ENCODE data around the gene ZNF782. TPM values are rescaled to one million over a fixed set of nuclear protein-coding genes. Genes with fewer than 3 reads are reported as not detected.

ZNF782 gene
- total and polyA plus RNA-seq, 2 donors (not counting 1 experiment from before 2014, with no cell fraction given), result 2.7 to 14.6 TPM

DNA sequence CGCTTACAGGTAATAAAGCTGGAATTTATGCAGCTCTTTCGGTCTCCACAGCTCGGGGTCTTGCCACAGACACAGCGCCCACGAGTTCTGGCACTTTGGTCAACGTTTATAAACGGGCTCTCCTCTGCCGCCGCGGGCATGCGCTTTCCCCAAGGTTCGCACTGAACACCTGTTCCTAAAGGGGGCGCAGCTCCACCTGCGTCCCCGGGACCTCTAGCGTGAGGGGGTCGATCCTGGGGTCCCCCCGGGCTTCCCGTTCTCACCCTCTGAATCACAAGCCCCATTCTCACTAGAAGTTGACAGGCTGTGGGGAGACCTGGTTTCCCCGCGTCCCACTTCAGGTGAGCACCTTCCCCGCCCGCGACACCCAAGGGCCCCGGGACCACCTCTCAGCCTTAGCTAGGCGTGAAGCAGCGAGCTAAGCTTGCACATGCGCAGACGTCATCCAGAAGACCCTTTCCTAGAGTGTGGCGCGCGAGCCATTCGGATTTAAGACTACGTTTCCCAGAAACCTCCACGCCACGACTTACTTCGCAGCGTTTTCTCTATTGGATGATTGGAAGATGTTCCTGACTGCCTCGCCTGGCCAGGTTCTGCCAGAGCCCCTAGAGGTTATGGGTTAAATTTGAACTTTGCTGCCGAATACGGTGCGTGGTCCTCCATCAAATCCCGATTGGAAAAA, 21.3 kb upstream of the ZNF782 start:
- Mint-ChIP-seq H3K4me3 (peak overlapping the region; percentile 86), H3K9me3 (ENCODE audit: insufficient read depth) (no peaks in the 10 kb centered on the region), H3K27me3 (peaks cover 40% of the 10 kb centered on the region), H3K4me1 (peaks cover 38% of the 10 kb centered on the region), H3K27ac (no peak overlapping the region)
- intact Hi-C loops (cut with micrococcal nuclease), result no loop called here
- peak overlapping the region; percentile 58 for H3K9ac ChIP-seq (ENCODE audit: low read length)
- H3K4me1 ChIP-seq (ENCODE audit: control insufficient read depth in 2 of 2, insufficient read depth in 2 of 2, low read length in 2 of 2), result peaks cover 25 to 27% of the 10 kb centered on the region in 2 donors
- H3K79me2 ChIP-seq (ENCODE audit: control insufficient read depth, insufficient read depth, low read length), result no peaks in the 10 kb centered on the region
- no peaks in the 10 kb centered on the region for H3K36me3 ChIP-seq (replicated peaks in 1 of 2; ENCODE audit: control extremely low read depth in 1 of 2, control insufficient read depth in 1 of 2, extremely low read depth in 1 of 2, insufficient read depth in 2 of 2, low read length in 1 of 2)
- H3K27me3 ChIP-seq (replicated peaks in 1 of 4; ENCODE audit: control extremely low read depth in 1 of 4, control insufficient read depth in 3 of 4, insufficient read depth in 4 of 4, low read length in 3 of 4), result peaks cover 0 to 42% (median 34%) of the 10 kb centered on the region in 4 experiments
- H3K4me3 ChIP-seq (ENCODE audit: control extremely low read depth in 1 of 5, extremely low read depth in 1 of 5, insufficient read depth in 1 of 5, low read depth in 2 of 5, low read length in 4 of 5), result peak overlapping the region; percentile 32 to 67 (median 43)
- H3K9me3 ChIP-seq (ENCODE audit: control extremely low read depth in 1 of 3, control insufficient read depth in 2 of 3, insufficient read depth in 1 of 3, low read length in 2 of 3), result peaks cover 3 to 20% (median 4%) of the 10 kb centered on the region in 3 donors
- H3K27ac ChIP-seq (ENCODE audit: low read length in 2 of 2), result no peak overlapping the region
- under 1% methylated on average over 40 of the region's 43 CpGs for WGBS (ENCODE audit: insufficient coverage)
- TF ChIP-seq, protein P1, sequence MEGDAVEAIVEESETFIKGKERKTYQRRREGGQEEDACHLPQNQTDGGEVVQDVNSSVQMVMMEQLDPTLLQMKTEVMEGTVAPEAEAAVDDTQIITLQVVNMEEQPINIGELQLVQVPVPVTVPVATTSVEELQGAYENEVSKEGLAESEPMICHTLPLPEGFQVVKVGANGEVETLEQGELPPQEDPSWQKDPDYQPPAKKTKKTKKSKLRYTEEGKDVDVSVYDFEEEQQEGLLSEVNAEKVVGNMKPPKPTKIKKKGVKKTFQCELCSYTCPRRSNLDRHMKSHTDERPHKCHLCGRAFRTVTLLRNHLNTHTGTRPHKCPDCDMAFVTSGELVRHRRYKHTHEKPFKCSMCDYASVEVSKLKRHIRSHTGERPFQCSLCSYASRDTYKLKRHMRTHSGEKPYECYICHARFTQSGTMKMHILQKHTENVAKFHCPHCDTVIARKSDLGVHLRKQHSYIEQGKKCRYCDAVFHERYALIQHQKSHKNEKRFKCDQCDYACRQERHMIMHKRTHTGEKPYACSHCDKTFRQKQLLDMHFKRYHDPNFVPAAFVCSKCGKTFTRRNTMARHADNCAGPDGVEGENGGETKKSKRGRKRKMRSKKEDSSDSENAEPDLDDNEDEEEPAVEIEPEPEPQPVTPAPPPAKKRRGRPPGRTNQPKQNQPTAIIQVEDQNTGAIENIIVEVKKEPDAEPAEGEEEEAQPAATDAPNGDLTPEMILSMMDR (IDR thresholded peaks at IDR 0.05), result no peak
- TF ChIP-seq EZH2 (IDR thresholded peaks at IDR 0.05; ENCODE audit: borderline replicate concordance, insufficient read depth, low read depth, low read length, poor library complexity, severe bottlenecking), result no peak
- peak overlapping the region; percentile 72 for H3K4me2 ChIP-seq (replicated peaks; ENCODE audit: low read depth, low read length, poor library complexity, severe bottlenecking)
- ChIA-PET POLR2A (no interaction called here), CTCF (interaction anchor here (0.9 kb wide), 1 partner anchor 510 kb away, joined by 5 read pairs; no protein-coding TSS in a partner anchor)
- DNase-seq, result peak; percentile 51
- peak; percentile 44 for ATAC-seq (ENCODE audit: low read depth)
- no peaks in the 10 kb centered on the region for H4K20me1 ChIP-seq (ENCODE audit: control insufficient read depth, insufficient read depth, low read length, poor library complexity, severe bottlenecking)
- peak overlapping the region; percentile 58 for H2AFZ ChIP-seq (ENCODE audit: insufficient read depth, low read depth, low read length, poor library complexity, severe bottlenecking)

DNA sequence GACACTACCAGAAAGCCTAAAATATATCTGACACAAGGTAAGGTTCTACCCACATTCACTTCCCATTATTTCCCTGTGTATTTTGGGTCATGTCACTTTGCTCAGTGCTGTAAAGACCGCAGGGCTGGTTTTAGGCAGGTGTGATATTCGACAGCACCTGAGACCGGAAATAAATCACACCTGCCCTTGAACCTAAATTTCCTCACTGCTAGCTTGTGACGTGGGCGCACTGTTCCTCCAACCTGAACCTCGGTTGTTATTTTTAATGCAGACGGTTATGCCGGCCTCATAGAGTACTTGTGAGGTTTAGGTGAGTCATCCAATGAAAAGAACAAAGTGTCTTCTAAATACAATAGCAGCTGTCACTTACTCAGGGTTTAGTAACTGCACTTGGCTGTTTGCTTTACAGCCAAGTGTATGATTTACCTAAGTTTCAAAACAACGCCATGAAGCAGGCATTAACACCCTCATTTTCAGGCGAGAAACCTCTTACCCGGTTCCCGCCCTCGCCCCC, 20.7 kb upstream of the ZNF782 start:
- CTCF ChIA-PET, result interaction anchor here (0.8 to 0.9 kb wide), 3 partner anchors 14 to 511 kb away, joined by 3 to 5 read pairs (median 3); no protein-coding TSS in a partner anchor
- Histone ChIP-seq H3K4me3 (ENCODE audit: control extremely low read depth in 1 of 5, extremely low read depth in 1 of 5, insufficient read depth in 1 of 5, low read depth in 2 of 5, low read length in 4 of 5) (peak overlapping the region in 3 of 5 experiments; percentile 43 to 67 (median 55)), H3K4me2 (replicated peaks; ENCODE audit: low read depth, low read length, poor library complexity, severe bottlenecking) (peak overlapping the region; percentile 72), H2AFZ (ENCODE audit: insufficient read depth, low read depth, low read length, poor library complexity, severe bottlenecking) (peak overlapping the region; percentile 58), H3K79me2 (ENCODE audit: control insufficient read depth, insufficient read depth, low read length) (no peaks in the 10 kb centered on the region), H3K27me3 (replicated peaks in 1 of 4; ENCODE audit: control extremely low read depth in 1 of 4, control insufficient read depth in 3 of 4, insufficient read depth in 4 of 4, low read length in 3 of 4) (peaks cover 0 to 42% (median 34%) of the 10 kb centered on the region in 4 experiments), H3K36me3 (replicated peaks in 1 of 2; ENCODE audit: control extremely low read depth in 1 of 2, control insufficient read depth in 1 of 2, extremely low read depth in 1 of 2, insufficient read depth in 2 of 2, low read length in 1 of 2) (no peaks in the 10 kb centered on the region), H4K20me1 (ENCODE audit: control insufficient read depth, insufficient read depth, low read length, poor library complexity, severe bottlenecking) (no peaks in the 10 kb centered on the region), H3K4me1 (ENCODE audit: control insufficient read depth in 2 of 2, insufficient read depth in 2 of 2, low read length in 2 of 2) (peaks cover 25 to 27% of the 10 kb centered on the region in 2 donors), H3K9ac (ENCODE audit: low read length) (peak overlapping the region; percentile 58), H3K9me3 (ENCODE audit: control extremely low read depth in 1 of 3, control insufficient read depth in 2 of 3, insufficient read depth in 1 of 3, low read length in 2 of 3) (peaks cover 0 to 20% (median 3%) of the 10 kb centered on the region in 3 donors), H3K27ac (ENCODE audit: low read length in 2 of 2) (no peak overlapping the region)
- 27% methylated on average over 7 of the region's 13 CpGs for WGBS (ENCODE audit: insufficient coverage)
- DNase-seq, result peak; percentile 45
- Mint-ChIP-seq H3K27ac (no peak overlapping the region), H3K4me3 (peak overlapping the region; percentile 86), H3K9me3 (ENCODE audit: insufficient read depth) (no peaks in the 10 kb centered on the region), H3K27me3 (peaks cover 40% of the 10 kb centered on the region), H3K4me1 (peaks cover 38% of the 10 kb centered on the region)
- TF ChIP-seq EZH2 (IDR thresholded peaks at IDR 0.05; ENCODE audit: borderline replicate concordance, insufficient read depth, low read depth, low read length, poor library complexity, severe bottlenecking), result peak; percentile 28
- TF ChIP-seq, protein P1 (IDR thresholded peaks at IDR 0.05), result no peak
- POLR2A ChIA-PET, result no interaction called here
- ATAC-seq (ENCODE audit: low read depth), result peak; percentile 50
- intact Hi-C loops (cut with micrococcal nuclease), result no loop called here

All from B cell (primary cell).